WTC11 (cell line): ENCODE data around the gene FCN3. TPM values are rescaled to one million over a fixed set of nuclear protein-coding genes. Genes with fewer than 3 reads are reported as not detected.

Experiments
- EMX1 ChIP-seq: fragments of 250-450 bp; sonication (Bioruptor Pico); IDR thresholded peaks from 2 replicates; pipeline ENCODE4 v1.8.0; 2021; ENCODE audit warnings: mild to moderate bottlenecking
- FOXJ3 ChIP-seq: sonication (generic); formaldehyde crosslinking; IDR thresholded peaks from 2 replicates; pipeline ENCODE4 v1.9.0; 2021; ENCODE audit warnings: missing genetic modification reagents, mild to moderate bottlenecking, borderline replicate concordance
- FOXK1 ChIP-seq: sonication (generic); formaldehyde crosslinking; IDR thresholded peaks from 2 replicates; pipeline ENCODE4 v1.8.0; 2022; ENCODE audit warnings: mild to moderate bottlenecking, moderate library complexity, missing genetic modification reagents
- GTF2I ChIP-seq: fragments of 250-450 bp; sonication (Bioruptor Pico); conservative IDR thresholded peaks from 2 replicates; pipeline ENCODE4 v1.4.0; 2021; ENCODE audit warnings: mild to moderate bottlenecking
- HMGA2 ChIP-seq: fragments of 250-450 bp; sonication (Bioruptor Pico); IDR thresholded peaks from 2 replicates; pipeline ENCODE4 v1.4.0; 2021; ENCODE audit warnings: mild to moderate bottlenecking, moderate library complexity
- IRF2 ChIP-seq: sonication (generic); formaldehyde crosslinking; IDR thresholded peaks from 2 replicates; pipeline ENCODE4 v1.8.0; 2022; ENCODE audit warnings: low read depth, missing genetic modification reagents, borderline replicate concordance
- NFATC4 ChIP-seq: fragments of 250-450 bp; sonication (Bioruptor Pico); IDR thresholded peaks from 2 replicates; pipeline ENCODE4 v1.9.0; 2021; ENCODE audit warnings: mild to moderate bottlenecking
- SMAD3 ChIP-seq: sonication (generic); formaldehyde crosslinking; IDR thresholded peaks from 2 replicates; pipeline ENCODE4 v1.8.0; 2022; ENCODE audit warnings: missing genetic modification reagents, mild to moderate bottlenecking, borderline replicate concordance
- ZBTB21 ChIP-seq: sonication (generic); formaldehyde crosslinking; IDR thresholded peaks from 2 replicates; pipeline ENCODE4 v1.8.1; 2023; ENCODE audit warnings: mild to moderate bottlenecking, missing genetic modification reagents, borderline replicate concordance
- ZNF317 ChIP-seq: sonication (generic); formaldehyde crosslinking; IDR thresholded peaks from 2 replicates; pipeline ENCODE4 v1.8.1; 2023; ENCODE audit warnings: low read depth, mild to moderate bottlenecking, moderate library complexity, missing genetic modification reagents, borderline replicate concordance
- ZNF671 ChIP-seq: fragments of 250-450 bp; sonication (Bioruptor Pico); IDR thresholded peaks from 2 replicates; pipeline ENCODE4 v1.8.0; 2021; ENCODE audit warnings: mild to moderate bottlenecking
- total RNA-seq: library from RNA; stranded (reverse); gene quantifications from 3 replicates; pipeline ENCODE4 v1.2.3, GENCODE V29; 2021
- TF ChIP-seq, protein P1 (sequence below): fragments of 250-450 bp; sonication (Bioruptor Pico); conservative IDR thresholded peaks from 2 replicates; pipeline ENCODE4 v1.9.0; 2021; ENCODE audit warnings: mild to moderate bottlenecking
- TF ChIP-seq, protein P2 (sequence below): sonication (generic); formaldehyde crosslinking; IDR thresholded peaks from 2 replicates; pipeline ENCODE4 v1.8.1; 2022; ENCODE audit warnings: missing genetic modification reagents, borderline replicate concordance
- TF ChIP-seq, protein P3 (sequence below): fragments of 200-600 bp; IDR thresholded peaks from 2 replicates; pipeline ENCODE4 v1.8.0; 2022; ENCODE audit warnings: antibody characterized with exemption
- TF ChIP-seq, protein P4 (sequence below): sonication (generic); formaldehyde crosslinking; IDR thresholded peaks from 2 replicates; pipeline ENCODE4 v1.8.0; 2023; ENCODE audit warnings: missing genetic modification reagents, mild to moderate bottlenecking, borderline replicate concordance
- TF ChIP-seq, protein P5 (sequence below): sonication (generic); formaldehyde crosslinking; conservative IDR thresholded peaks from 2 replicates; pipeline ENCODE4 v1.8.1; 2023; ENCODE audit warnings: mild to moderate bottlenecking, low read depth, missing genetic modification reagents, moderate library complexity
- TF ChIP-seq, protein P6 (sequence below): fragments of 250-450 bp; sonication (Bioruptor Pico); IDR thresholded peaks from 2 replicates; pipeline ENCODE4 v1.9.0; 2021; ENCODE audit warnings: mild to moderate bottlenecking
- TF ChIP-seq, protein P7 (sequence below): sonication (generic); formaldehyde crosslinking; IDR thresholded peaks from 2 replicates; pipeline ENCODE4 v1.8.1; 2023; ENCODE audit warnings: mild to moderate bottlenecking, missing genetic modification reagents

The FCN3 gene
- total RNA-seq, 1 experiment from 2014 or later, result 0.98 TPM

DNA sequence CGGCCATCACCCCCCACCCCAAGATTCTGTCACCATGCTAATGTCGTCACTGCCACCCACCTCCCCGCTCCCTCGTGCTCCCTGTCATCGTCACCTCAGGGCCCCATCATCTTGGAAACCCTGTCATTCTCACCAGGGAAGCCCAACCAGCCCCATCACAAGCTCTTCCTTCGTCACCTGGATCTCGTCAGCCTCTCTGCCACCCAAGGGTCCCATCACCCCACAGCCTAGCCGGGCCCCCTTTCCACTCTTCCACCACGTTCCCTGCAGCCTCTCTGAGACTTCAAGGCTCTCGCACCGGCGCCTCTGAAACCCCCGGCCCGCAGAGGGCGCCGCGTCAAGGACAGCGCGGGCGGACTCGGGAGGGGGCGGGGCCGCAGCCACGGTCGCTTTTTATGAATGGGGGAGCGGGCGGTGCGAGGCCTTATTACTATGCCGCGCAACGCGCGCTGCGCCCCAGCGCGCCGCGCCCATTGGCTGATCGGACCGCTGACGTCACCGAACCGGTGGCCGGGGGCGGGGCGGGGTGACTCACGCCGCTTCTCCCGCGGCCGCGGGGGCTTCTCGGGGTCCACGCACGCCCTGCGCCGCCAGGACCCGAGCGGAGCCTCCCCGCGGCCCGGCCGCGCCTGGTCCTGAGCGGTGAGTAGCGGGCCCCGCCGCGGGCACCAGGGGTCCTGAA is 17.6 kb upstream of the FCN3 start, which contains the start of gene GPR3 (continued):
- 0 out of 2 replicates have a peak, but pooled peaks have one; percentile 55 for TF ChIP-seq ZBTB21 (CRISPR knock-in tag)
- TF ChIP-seq, protein P1, sequence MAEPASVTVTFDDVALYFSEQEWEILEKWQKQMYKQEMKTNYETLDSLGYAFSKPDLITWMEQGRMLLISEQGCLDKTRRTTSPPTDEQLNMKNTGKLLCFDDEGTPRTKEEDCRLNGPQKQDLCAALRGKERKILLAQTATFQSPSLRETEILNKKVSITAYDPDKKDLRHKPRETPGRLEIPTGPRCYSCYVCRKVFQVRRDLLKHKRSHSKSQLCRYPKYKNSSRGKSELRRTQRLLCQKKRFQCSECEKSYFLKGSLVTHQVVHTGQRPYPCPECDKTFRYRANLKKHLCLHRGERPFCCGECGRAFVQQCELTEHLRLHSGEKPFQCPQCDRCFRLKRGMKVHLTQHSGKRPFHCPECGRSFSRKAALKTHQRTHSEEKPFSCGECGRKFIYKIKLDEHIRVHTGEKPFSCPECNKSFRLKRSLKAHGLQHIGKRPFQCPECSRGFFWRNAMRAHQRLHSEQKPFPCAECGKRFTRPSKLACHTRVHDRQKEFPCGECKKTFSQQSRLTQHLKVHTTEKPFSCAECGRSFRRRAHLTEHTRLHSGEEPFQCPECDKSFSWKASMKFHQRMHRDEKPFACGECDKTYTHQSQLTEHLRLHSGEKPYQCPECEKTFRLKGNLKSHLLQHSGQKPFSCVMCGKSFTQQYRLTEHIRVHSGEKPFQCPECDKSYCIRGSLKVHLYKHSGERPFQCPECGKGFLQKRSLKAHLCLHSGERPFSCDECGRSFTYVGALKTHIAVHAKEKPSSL (CRISPR knock-in tag), result no peak
- no peak for TF ChIP-seq GTF2I (CRISPR knock-in tag)
- TF ChIP-seq HMGA2 (CRISPR knock-in tag), result no peak
- TF ChIP-seq, protein P2, sequence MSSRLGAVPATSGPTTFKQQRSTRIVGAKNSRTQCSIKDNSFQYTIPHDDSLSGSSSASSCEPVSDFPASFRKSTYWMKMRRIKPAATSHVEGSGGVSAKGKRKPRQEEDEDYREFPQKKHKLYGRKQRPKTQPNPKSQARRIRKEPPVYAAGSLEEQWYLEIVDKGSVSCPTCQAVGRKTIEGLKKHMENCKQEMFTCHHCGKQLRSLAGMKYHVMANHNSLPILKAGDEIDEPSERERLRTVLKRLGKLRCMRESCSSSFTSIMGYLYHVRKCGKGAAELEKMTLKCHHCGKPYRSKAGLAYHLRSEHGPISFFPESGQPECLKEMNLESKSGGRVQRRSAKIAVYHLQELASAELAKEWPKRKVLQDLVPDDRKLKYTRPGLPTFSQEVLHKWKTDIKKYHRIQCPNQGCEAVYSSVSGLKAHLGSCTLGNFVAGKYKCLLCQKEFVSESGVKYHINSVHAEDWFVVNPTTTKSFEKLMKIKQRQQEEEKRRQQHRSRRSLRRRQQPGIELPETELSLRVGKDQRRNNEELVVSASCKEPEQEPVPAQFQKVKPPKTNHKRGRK (CRISPR knock-in tag), result no peak
- TF ChIP-seq NFATC4 (CRISPR knock-in tag), result no peak
- TF ChIP-seq FOXK1 (CRISPR knock-in tag), result no peak
- TF ChIP-seq, protein P3, sequence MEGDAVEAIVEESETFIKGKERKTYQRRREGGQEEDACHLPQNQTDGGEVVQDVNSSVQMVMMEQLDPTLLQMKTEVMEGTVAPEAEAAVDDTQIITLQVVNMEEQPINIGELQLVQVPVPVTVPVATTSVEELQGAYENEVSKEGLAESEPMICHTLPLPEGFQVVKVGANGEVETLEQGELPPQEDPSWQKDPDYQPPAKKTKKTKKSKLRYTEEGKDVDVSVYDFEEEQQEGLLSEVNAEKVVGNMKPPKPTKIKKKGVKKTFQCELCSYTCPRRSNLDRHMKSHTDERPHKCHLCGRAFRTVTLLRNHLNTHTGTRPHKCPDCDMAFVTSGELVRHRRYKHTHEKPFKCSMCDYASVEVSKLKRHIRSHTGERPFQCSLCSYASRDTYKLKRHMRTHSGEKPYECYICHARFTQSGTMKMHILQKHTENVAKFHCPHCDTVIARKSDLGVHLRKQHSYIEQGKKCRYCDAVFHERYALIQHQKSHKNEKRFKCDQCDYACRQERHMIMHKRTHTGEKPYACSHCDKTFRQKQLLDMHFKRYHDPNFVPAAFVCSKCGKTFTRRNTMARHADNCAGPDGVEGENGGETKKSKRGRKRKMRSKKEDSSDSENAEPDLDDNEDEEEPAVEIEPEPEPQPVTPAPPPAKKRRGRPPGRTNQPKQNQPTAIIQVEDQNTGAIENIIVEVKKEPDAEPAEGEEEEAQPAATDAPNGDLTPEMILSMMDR, result peak; percentile 20; the same call in 1 of the 2 replicates
- TF ChIP-seq, protein P4, sequence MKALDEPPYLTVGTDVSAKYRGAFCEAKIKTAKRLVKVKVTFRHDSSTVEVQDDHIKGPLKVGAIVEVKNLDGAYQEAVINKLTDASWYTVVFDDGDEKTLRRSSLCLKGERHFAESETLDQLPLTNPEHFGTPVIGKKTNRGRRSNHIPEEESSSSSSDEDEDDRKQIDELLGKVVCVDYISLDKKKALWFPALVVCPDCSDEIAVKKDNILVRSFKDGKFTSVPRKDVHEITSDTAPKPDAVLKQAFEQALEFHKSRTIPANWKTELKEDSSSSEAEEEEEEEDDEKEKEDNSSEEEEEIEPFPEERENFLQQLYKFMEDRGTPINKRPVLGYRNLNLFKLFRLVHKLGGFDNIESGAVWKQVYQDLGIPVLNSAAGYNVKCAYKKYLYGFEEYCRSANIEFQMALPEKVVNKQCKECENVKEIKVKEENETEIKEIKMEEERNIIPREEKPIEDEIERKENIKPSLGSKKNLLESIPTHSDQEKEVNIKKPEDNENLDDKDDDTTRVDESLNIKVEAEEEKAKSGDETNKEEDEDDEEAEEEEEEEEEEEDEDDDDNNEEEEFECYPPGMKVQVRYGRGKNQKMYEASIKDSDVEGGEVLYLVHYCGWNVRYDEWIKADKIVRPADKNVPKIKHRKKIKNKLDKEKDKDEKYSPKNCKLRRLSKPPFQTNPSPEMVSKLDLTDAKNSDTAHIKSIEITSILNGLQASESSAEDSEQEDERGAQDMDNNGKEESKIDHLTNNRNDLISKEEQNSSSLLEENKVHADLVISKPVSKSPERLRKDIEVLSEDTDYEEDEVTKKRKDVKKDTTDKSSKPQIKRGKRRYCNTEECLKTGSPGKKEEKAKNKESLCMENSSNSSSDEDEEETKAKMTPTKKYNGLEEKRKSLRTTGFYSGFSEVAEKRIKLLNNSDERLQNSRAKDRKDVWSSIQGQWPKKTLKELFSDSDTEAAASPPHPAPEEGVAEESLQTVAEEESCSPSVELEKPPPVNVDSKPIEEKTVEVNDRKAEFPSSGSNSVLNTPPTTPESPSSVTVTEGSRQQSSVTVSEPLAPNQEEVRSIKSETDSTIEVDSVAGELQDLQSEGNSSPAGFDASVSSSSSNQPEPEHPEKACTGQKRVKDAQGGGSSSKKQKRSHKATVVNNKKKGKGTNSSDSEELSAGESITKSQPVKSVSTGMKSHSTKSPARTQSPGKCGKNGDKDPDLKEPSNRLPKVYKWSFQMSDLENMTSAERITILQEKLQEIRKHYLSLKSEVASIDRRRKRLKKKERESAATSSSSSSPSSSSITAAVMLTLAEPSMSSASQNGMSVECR (CRISPR knock-in tag), result peak; percentile 77; the same call in 1 of the 2 replicates
- no peak for TF ChIP-seq SMAD3
- TF ChIP-seq, protein P5, sequence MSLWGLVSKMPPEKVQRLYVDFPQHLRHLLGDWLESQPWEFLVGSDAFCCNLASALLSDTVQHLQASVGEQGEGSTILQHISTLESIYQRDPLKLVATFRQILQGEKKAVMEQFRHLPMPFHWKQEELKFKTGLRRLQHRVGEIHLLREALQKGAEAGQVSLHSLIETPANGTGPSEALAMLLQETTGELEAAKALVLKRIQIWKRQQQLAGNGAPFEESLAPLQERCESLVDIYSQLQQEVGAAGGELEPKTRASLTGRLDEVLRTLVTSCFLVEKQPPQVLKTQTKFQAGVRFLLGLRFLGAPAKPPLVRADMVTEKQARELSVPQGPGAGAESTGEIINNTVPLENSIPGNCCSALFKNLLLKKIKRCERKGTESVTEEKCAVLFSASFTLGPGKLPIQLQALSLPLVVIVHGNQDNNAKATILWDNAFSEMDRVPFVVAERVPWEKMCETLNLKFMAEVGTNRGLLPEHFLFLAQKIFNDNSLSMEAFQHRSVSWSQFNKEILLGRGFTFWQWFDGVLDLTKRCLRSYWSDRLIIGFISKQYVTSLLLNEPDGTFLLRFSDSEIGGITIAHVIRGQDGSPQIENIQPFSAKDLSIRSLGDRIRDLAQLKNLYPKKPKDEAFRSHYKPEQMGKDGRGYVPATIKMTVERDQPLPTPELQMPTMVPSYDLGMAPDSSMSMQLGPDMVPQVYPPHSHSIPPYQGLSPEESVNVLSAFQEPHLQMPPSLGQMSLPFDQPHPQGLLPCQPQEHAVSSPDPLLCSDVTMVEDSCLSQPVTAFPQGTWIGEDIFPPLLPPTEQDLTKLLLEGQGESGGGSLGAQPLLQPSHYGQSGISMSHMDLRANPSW (CRISPR knock-in tag), result no peak
- no peak for TF ChIP-seq ZNF671 (CRISPR knock-in tag)
- no peak for TF ChIP-seq ZNF317
- TF ChIP-seq EMX1 (CRISPR knock-in tag), result no peak
- no peak for TF ChIP-seq IRF2 (CRISPR knock-in tag)
- TF ChIP-seq, protein P6, sequence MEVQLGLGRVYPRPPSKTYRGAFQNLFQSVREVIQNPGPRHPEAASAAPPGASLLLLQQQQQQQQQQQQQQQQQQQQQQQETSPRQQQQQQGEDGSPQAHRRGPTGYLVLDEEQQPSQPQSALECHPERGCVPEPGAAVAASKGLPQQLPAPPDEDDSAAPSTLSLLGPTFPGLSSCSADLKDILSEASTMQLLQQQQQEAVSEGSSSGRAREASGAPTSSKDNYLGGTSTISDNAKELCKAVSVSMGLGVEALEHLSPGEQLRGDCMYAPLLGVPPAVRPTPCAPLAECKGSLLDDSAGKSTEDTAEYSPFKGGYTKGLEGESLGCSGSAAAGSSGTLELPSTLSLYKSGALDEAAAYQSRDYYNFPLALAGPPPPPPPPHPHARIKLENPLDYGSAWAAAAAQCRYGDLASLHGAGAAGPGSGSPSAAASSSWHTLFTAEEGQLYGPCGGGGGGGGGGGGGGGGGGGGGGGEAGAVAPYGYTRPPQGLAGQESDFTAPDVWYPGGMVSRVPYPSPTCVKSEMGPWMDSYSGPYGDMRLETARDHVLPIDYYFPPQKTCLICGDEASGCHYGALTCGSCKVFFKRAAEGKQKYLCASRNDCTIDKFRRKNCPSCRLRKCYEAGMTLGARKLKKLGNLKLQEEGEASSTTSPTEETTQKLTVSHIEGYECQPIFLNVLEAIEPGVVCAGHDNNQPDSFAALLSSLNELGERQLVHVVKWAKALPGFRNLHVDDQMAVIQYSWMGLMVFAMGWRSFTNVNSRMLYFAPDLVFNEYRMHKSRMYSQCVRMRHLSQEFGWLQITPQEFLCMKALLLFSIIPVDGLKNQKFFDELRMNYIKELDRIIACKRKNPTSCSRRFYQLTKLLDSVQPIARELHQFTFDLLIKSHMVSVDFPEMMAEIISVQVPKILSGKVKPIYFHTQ (CRISPR knock-in tag), result no peak
- no peak for TF ChIP-seq FOXJ3
- TF ChIP-seq, protein P7, sequence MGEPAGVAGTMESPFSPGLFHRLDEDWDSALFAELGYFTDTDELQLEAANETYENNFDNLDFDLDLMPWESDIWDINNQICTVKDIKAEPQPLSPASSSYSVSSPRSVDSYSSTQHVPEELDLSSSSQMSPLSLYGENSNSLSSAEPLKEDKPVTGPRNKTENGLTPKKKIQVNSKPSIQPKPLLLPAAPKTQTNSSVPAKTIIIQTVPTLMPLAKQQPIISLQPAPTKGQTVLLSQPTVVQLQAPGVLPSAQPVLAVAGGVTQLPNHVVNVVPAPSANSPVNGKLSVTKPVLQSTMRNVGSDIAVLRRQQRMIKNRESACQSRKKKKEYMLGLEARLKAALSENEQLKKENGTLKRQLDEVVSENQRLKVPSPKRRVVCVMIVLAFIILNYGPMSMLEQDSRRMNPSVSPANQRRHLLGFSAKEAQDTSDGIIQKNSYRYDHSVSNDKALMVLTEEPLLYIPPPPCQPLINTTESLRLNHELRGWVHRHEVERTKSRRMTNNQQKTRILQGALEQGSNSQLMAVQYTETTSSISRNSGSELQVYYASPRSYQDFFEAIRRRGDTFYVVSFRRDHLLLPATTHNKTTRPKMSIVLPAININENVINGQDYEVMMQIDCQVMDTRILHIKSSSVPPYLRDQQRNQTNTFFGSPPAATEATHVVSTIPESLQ (CRISPR knock-in tag), result no peak
